Activated naive CD8-positive, alpha-beta T cell treated with anti-CD3 and anti-CD28 coated beads, Interleukin-2, amount 10 ng/mL, durations not matched to agents 7 days and 5 days (primary cell): ENCODE data around the gene PIK3R5. TPM values are rescaled to one million over a fixed set of nuclear protein-coding genes. Genes with fewer than 3 reads are reported as not detected.
"Not testable (repeated sequence)": the region's sequence is repeated elsewhere in the genome, so short reads cannot be mapped to it uniquely, and the experiment has no call there.

Source experiments
- ATAC-seq: fragments of 150-1000 bp; cut with Tn5 transposase; one replicate; pipeline ENCODE4 v1.10.0; 2021; ENCODE audit warnings: low read depth, moderate library complexity
- POLR2A ChIA-PET: fragments of 350-600 bp; sonication (Branson Sonifier 250); formaldehyde crosslinking; loops from one replicate; lab custom pipeline; 2021; ENCODE audit warnings: antibody characterized with exemption; lab: Charles Lee
- DNase-seq: peaks from one replicate; pipeline ENCODE4 v3.0.0; 2021
- H3K27ac Mint-ChIP-seq: one replicate; pipeline ENCODE4 v1.8.0; 2022; ENCODE audit warnings: mild to moderate bottlenecking, mixed read lengths
- H3K27me3 Mint-ChIP-seq: one replicate; pipeline ENCODE4 v1.8.0; 2022; ENCODE audit warnings: mild to moderate bottlenecking, moderate library complexity, mixed read lengths
- H3K36me3 Mint-ChIP-seq: one replicate; pipeline ENCODE4 v1.8.0; 2021; ENCODE audit warnings: mild to moderate bottlenecking, mixed read lengths
- H3K4me1 Mint-ChIP-seq: one replicate; pipeline ENCODE4 v1.8.0; 2021; ENCODE audit warnings: mixed read lengths
- H3K4me3 Mint-ChIP-seq: one replicate; pipeline ENCODE4 v1.8.0; 2022; ENCODE audit warnings: mild to moderate bottlenecking, moderate library complexity, mixed read lengths
- H3K9me3 Mint-ChIP-seq: one replicate; pipeline ENCODE4 v1.8.0; 2021; ENCODE audit warnings: mixed read lengths
- total RNA-seq, 2 experiments: library from RNA; stranded (reverse); gene quantifications; one replicate each; pipeline ENCODE4 v1.2.3, GENCODE V29; 2021

Gene PIK3R5
- total RNA-seq, 2 experiments from 2014 or later: 81.4 to 84.0 TPM

GRCh38 chr17:8892338-8892690 lies 73.2 kb downstream of the PIK3R5 start:
- no peaks in the 10 kb centered on the region for H3K9me3 Mint-ChIP-seq
- DNase-seq: no peak
- peaks cover 35% of the 10 kb centered on the region for H3K36me3 Mint-ChIP-seq
- H3K4me3 Mint-ChIP-seq: no peak overlapping the region
- no peak overlapping the region for H3K27ac Mint-ChIP-seq
- no peak for ATAC-seq
- H3K4me1 Mint-ChIP-seq: peaks cover 29% of the 10 kb centered on the region
- H3K27me3 Mint-ChIP-seq: no peaks in the 10 kb centered on the region
- POLR2A ChIA-PET: no interaction called here

GRCh38 chr17:8890671-8891070 lies 74.8 kb downstream of the PIK3R5 start:
- Mint-ChIP-seq H3K27ac (no peak overlapping the region), H3K4me3 (no peak overlapping the region), H3K9me3 (no peaks in the 10 kb centered on the region), H3K27me3 (no peaks in the 10 kb centered on the region), H3K36me3 (peaks cover 32% of the 10 kb centered on the region), H3K4me1 (peaks cover 14% of the 10 kb centered on the region)
- no peak for ATAC-seq
- POLR2A ChIA-PET: no interaction called here
- DNase-seq: no peak

GRCh38 chr17:8889458-8890210 lies 75.9 kb downstream of the PIK3R5 start:
- H3K4me1 Mint-ChIP-seq: peaks cover 5% of the 10 kb centered on the region
- H3K36me3 Mint-ChIP-seq: peaks cover 29% of the 10 kb centered on the region
- no peak for DNase-seq
- POLR2A ChIA-PET: interaction anchor here (0.7 to 0.8 kb wide), 3 partner anchors 11 to 28 kb away, joined by 3 read pairs; partner anchors contain the start of gene PIK3R6
- no peak for ATAC-seq
- no peaks in the 10 kb centered on the region for H3K9me3 Mint-ChIP-seq
- H3K27ac Mint-ChIP-seq: peak overlapping the region; percentile 34
- H3K4me3 Mint-ChIP-seq: no peak overlapping the region
- no peaks in the 10 kb centered on the region for H3K27me3 Mint-ChIP-seq

GRCh38 chr17:8888704-8889302 lies 76.7 kb downstream of the PIK3R5 start:
- no peak overlapping the region for H3K27ac Mint-ChIP-seq
- peaks cover 2% of the 10 kb centered on the region for H3K4me1 Mint-ChIP-seq
- POLR2A ChIA-PET: interaction anchor here (0.8 kb wide), 1 partner anchor 21 kb away, joined by 3 read pairs; the partner anchor contains the start of gene PIK3R6
- no peak for DNase-seq
- H3K9me3 Mint-ChIP-seq: no peaks in the 10 kb centered on the region
- ATAC-seq: no peak
- H3K4me3 Mint-ChIP-seq: no peak overlapping the region
- peaks cover 32% of the 10 kb centered on the region for H3K36me3 Mint-ChIP-seq
- no peaks in the 10 kb centered on the region for H3K27me3 Mint-ChIP-seq

- DNase-seq: no peak
- Mint-ChIP-seq H3K36me3 (peaks cover 37% of the 10 kb centered on the region), H3K9me3 (no peaks in the 10 kb centered on the region), H3K27me3 (no peaks in the 10 kb centered on the region), H3K27ac (no peak overlapping the region), H3K4me1 (peaks cover 2% of the 10 kb centered on the region), H3K4me3 (no peak overlapping the region)
- ATAC-seq: no peak
- POLR2A ChIA-PET: interaction anchor here (0.8 kb wide), 1 partner anchor 21 kb away, joined by 3 read pairs; the partner anchor contains the start of gene PIK3R6
These were observed 77.4 kb downstream of the PIK3R5 start for GRCh38 chr17:8887834-8888703.

- Mint-ChIP-seq H3K36me3 (peaks cover 43% of the 10 kb centered on the region), H3K4me1 (no peaks in the 10 kb centered on the region), H3K27ac (no peak overlapping the region), H3K27me3 (no peaks in the 10 kb centered on the region), H3K9me3 (no peaks in the 10 kb centered on the region), H3K4me3 (no peak overlapping the region)
- POLR2A ChIA-PET: interaction anchor here (1.2 kb wide), 1 partner anchor 20 kb away, joined by 3 read pairs; the partner anchor contains the start of gene PIK3R6
- DNase-seq (no peak), ATAC-seq (no peak)
These were observed 78.2 kb downstream of the PIK3R5 start for GRCh38 chr17:8887301-8887700.

GRCh38 chr17:8885967-8886684 lies 79.4 kb downstream of the PIK3R5 start:
- Mint-ChIP-seq H3K4me3 (no peak overlapping the region), H3K27me3 (no peaks in the 10 kb centered on the region), H3K4me1 (no peaks in the 10 kb centered on the region), H3K27ac (peak overlapping the region; percentile 60), H3K36me3 (peaks cover 47% of the 10 kb centered on the region), H3K9me3 (no peaks in the 10 kb centered on the region)
- DNase-seq: no peak
- POLR2A ChIA-PET: interaction anchor here (1.2 kb wide), 1 partner anchor 18 kb away, joined by 3 read pairs; the partner anchor contains the start of gene PIK3R6
- ATAC-seq: peak; percentile 23

GRCh38 chr17:8885163-8885966 lies 80.1 kb downstream of the PIK3R5 start:
- H3K9me3 Mint-ChIP-seq, H3K27ac Mint-ChIP-seq, H3K27me3 Mint-ChIP-seq, H3K4me1 Mint-ChIP-seq, POLR2A ChIA-PET, H3K4me3 Mint-ChIP-seq: not testable (repeated sequence)
- DNase-seq (peak; percentile 61), ATAC-seq (peak; percentile 30)
- peaks cover 45% of the 10 kb centered on the region for H3K36me3 Mint-ChIP-seq

- Mint-ChIP-seq H3K27me3 (no peaks in the 10 kb centered on the region), H3K9me3 (no peaks in the 10 kb centered on the region), H3K27ac (peak overlapping the region; percentile 16), H3K36me3 (peaks cover 45% of the 10 kb centered on the region), H3K4me1 (no peaks in the 10 kb centered on the region), H3K4me3 (no peak overlapping the region)
- DNase-seq (no peak), ATAC-seq (no peak)
- POLR2A ChIA-PET: no interaction called here
These were observed 81.0 kb downstream of the PIK3R5 start for GRCh38 chr17:8884336-8884990.

- POLR2A ChIA-PET: no interaction called here
- Mint-ChIP-seq H3K9me3 (no peaks in the 10 kb centered on the region), H3K4me1 (no peaks in the 10 kb centered on the region), H3K4me3 (no peak overlapping the region), H3K27ac (peak overlapping the region; percentile 57), H3K27me3 (no peaks in the 10 kb centered on the region), H3K36me3 (peaks cover 50% of the 10 kb centered on the region)
- DNase-seq: no peak
- no peak for ATAC-seq
These were observed 82.2 kb downstream of the PIK3R5 start for GRCh38 chr17:8883353-8883752.

- no peak for DNase-seq
- POLR2A ChIA-PET: interaction anchor here (1.0 kb wide), 1 partner anchor 16 kb away, joined by 3 read pairs; no protein-coding TSS in a partner anchor
- Mint-ChIP-seq H3K9me3 (no peaks in the 10 kb centered on the region), H3K27ac (no peak overlapping the region), H3K4me1 (no peaks in the 10 kb centered on the region), H3K36me3 (peaks cover 50% of the 10 kb centered on the region), H3K27me3 (no peaks in the 10 kb centered on the region), H3K4me3 (no peak overlapping the region)
- ATAC-seq: no peak
These were observed 83.9 kb downstream of the PIK3R5 start for GRCh38 chr17:8881606-8882005.

- Mint-ChIP-seq H3K4me3 (no peak overlapping the region), H3K27me3 (no peaks in the 10 kb centered on the region), H3K9me3 (no peaks in the 10 kb centered on the region), H3K4me1 (no peaks in the 10 kb centered on the region), H3K27ac (no peak overlapping the region), H3K36me3 (peaks cover 43% of the 10 kb centered on the region)
- no peak for DNase-seq
- ATAC-seq: no peak
- POLR2A ChIA-PET: no interaction called here
These were observed 85.0 kb downstream of the PIK3R5 start for GRCh38 chr17:8880466-8880865.
